K562 (cell line): ENCODE data around the gene ZNF665. TPM values are rescaled to one million over a fixed set of nuclear protein-coding genes. Genes with fewer than 3 reads are reported as not detected.

ENCODE experiments used
- ATAC-seq: fragments of 200-7000 bp; cut with Tn5 transposase; 3 replicates; pipeline ENCODE4 v1.9.1; 2020; ENCODE audit warnings: moderate library complexity
- BruUV-seq: library from RNA; stranded (reverse); fragments of 400-500 nt; replicated peaks from 2 replicates; lab custom pipeline; 2021; lab: Mats Ljungman, UMichigan
- CTCF ChIA-PET: fragments of 300-600 bp; formaldehyde crosslinking; extraction: SDS; loops from one replicate; lab custom pipeline; 2021; ENCODE audit warnings: low intra/inter-chr PET ratio; lab: Yijun Ruan, JAX
- POLR2A ChIA-PET: fragments of 300-600, 350-650 bp; sonication (Branson Sonifier 250); formaldehyde crosslinking; extraction: SDS; loops from one replicate; lab custom pipeline; 2021; ENCODE audit warnings: antibody characterized with exemption, inconsistent platforms; lab: Yijun Ruan, JAX
- DNase-seq, 4 experiments: peaks; one replicate each; pipeline versions ENCODE4 v3.0.0 to v3.0.0-alpha.2; 2011 to 2018; ENCODE audit warnings: low spot score in 3 of 4, mixed read lengths in 3 of 4; ENCODE audit errors: extremely low read depth in 1 of 4
- FAIRE-seq: peaks from 2 replicates; lab custom pipeline; 2011; peaks lifted over from hg19 to GRCh38; lab: Jason Lieb, UNC
- H2AFZ ChIP-seq: 2 replicates; pipeline ENCODE4 v1.6.0; 2011; ENCODE audit warnings: low read depth, low read length, control low read depth, inconsistent platforms
- H3K27ac ChIP-seq: fragments of 200-600 bp; 3 replicates; pipeline ENCODE4 v1.8.0; 2011; ENCODE audit warnings: low read depth, mild to moderate bottlenecking, control low read depth, inconsistent platforms, low read length, moderate library complexity, mixed read lengths; ENCODE audit errors: extremely low read depth
- H3K27me3 ChIP-seq, 2 experiments: fragments of 300-600 bp in 1 of 2; 2 replicates in 1 of 2; 3 replicates in 1 of 2; pipeline versions ENCODE4 v1.6.0 to v1.8.0; 2011; ENCODE audit warnings: inconsistent platforms in 2 of 2, low read length in 2 of 2, mild to moderate bottlenecking in 1 of 2, mixed read lengths in 1 of 2, moderate library complexity in 1 of 2; ENCODE audit not compliant: control insufficient read depth in 2 of 2, insufficient read depth in 2 of 2
- H3K36me3 ChIP-seq: fragments of 300-600 bp; 3 replicates; pipeline ENCODE4 v1.8.0; 2011; ENCODE audit warnings: mild to moderate bottlenecking, low read length, inconsistent platforms; ENCODE audit not compliant: control insufficient read depth, insufficient read depth
- H3K4me1 ChIP-seq, 2 experiments: fragments of 200-600 bp in 1 of 2; replicated peaks in 1 of 2; 2 replicates in 1 of 2; 3 replicates in 1 of 2; pipeline versions ENCODE4 v1.5.1 to v1.8.0; 2011; ENCODE audit warnings: inconsistent platforms in 2 of 2, low read length in 2 of 2, mild to moderate bottlenecking in 1 of 2, mixed read lengths in 1 of 2, moderate library complexity in 1 of 2; ENCODE audit not compliant: control insufficient read depth in 2 of 2, insufficient read depth in 2 of 2
- H3K4me2 ChIP-seq: 2 replicates; pipeline ENCODE4 v1.6.1; 2011; ENCODE audit warnings: low read length, control low read depth, inconsistent platforms, mixed read lengths; ENCODE audit not compliant: insufficient read depth
- H3K4me3 ChIP-seq: fragments of 200-600 bp; sonication (generic), shearing (Covaris generic); 2 replicates; pipeline ENCODE4 v1.5.1; 2016; ENCODE audit warnings: control low read depth, inconsistent platforms
- H3K79me2 ChIP-seq: fragments of 200-600 bp; 3 replicates; pipeline ENCODE4 v1.8.0; 2011; ENCODE audit warnings: low read length, inconsistent platforms; ENCODE audit not compliant: control insufficient read depth, insufficient read depth
- H3K9ac ChIP-seq, 2 experiments: 2 replicates each; pipeline versions ENCODE4 v1.6.0 to v1.6.1; 2011; ENCODE audit warnings: low read depth in 2 of 2, low read length in 2 of 2, control low read depth in 1 of 2, inconsistent platforms in 1 of 2, mild to moderate bottlenecking in 1 of 2, mixed read lengths in 1 of 2; ENCODE audit not compliant: insufficient read depth in 1 of 2
- H3K9me1 ChIP-seq: one replicate; pipeline ENCODE4 v1.6.0; 2011; ENCODE audit warnings: inconsistent platforms, mild to moderate bottlenecking, low read length, moderate library complexity; ENCODE audit not compliant: control insufficient read depth, insufficient read depth
- H3K9me3 ChIP-seq: replicated peaks from 2 replicates; pipeline ENCODE4 v1.5.1; 2011; ENCODE audit warnings: low read depth, low read length, inconsistent platforms; ENCODE audit not compliant: control insufficient read depth, insufficient read depth
- H4K20me1 ChIP-seq: replicated peaks from 2 replicates; pipeline ENCODE4 v1.6.1; 2011; ENCODE audit warnings: low read length, inconsistent platforms, mixed read lengths; ENCODE audit not compliant: control insufficient read depth, insufficient read depth
- ZNF121 ChIP-seq: sonication (generic); formaldehyde crosslinking; conservative IDR thresholded peaks from 2 replicates; pipeline ENCODE4 v1.8.0; 2022; ENCODE audit warnings: missing genetic modification reagents
- ZNF274 ChIP-seq: IDR thresholded peaks from 2 replicates; pipeline ENCODE4 v1.6.1; 2011; ENCODE audit warnings: low read depth, mild to moderate bottlenecking, low read length, moderate library complexity, borderline replicate concordance
- WGBS: fragments of 100-300 bp; shearing (Covaris generic); methylation state at CpG from one replicate; pipeline ENCODE4 v1.1.6; 2016; ENCODE audit warnings: low coverage, mixed read lengths; ENCODE audit not compliant: insufficient coverage; ENCODE audit errors: missing lambda C conversion rate; 5-methylcytosine and 5-hydroxymethylcytosine counted together
- in situ Hi-C: fragments of 300-500 bp; cut with MboI; formaldehyde crosslinking; loops from 4 replicates; pipeline ENCODE4 v1.15.0; 2018; ENCODE audit warnings: inconsistent platforms, mixed read lengths
- intact Hi-C: fragments of 100-400 bp; cut with micrococcal nuclease; formaldehyde crosslinking; loops from 2 replicates; pipeline ENCODE4 v1.14.2; 2022
- polyA plus RNA-seq, 8 experiments: library from polyadenylated mRNA; depleted of rRNA in 4 of 8; stranded (reverse) in 5 of 8; unstranded in 3 of 8; fragments of >200 nt; fragmentation: Nextera tagmentation in 2 of 8; fragmentation: Illumina TruSeq in 1 of 8; extraction: Ambion mirVana in 2 of 8; extraction: Trizol in 1 of 8; gene quantifications; 2 replicates each; pipeline versions ENCODE4 v1.2.1 to v1.2.3, GENCODE V29; 2011 to 2014; ENCODE audit warnings: inconsistent platforms in 1 of 8, missing spikeins in 1 of 8
- total RNA-seq, 7 experiments: library from RNA; depleted of rRNA in 6 of 7; stranded (reverse); fragments of >200 nt in 6 of 7; fragmentation: Illumina TruSeq in 2 of 7; extraction: Trizol in 2 of 7; gene quantifications; 2 replicates each; pipeline versions ENCODE4 v1.2.1 to v1.2.3, GENCODE V29; 2011 to 2021; ENCODE audit warnings: low replicate concordance in 1 of 7
- TF ChIP-seq, protein P1 (sequence below): fragments of 450-650 bp; IDR thresholded peaks from 2 replicates; pipeline ENCODE4 v1.6.1; 2018; ENCODE audit not compliant: partially characterized antibody

The ZNF665 gene
- total and polyA plus RNA-seq, 9 of the 15 experiments (the other 6 are each of a cell fraction or from before 2014, with no cell fraction given) = 1.9 to 7.6 (median 2.8) TPM

DNA sequence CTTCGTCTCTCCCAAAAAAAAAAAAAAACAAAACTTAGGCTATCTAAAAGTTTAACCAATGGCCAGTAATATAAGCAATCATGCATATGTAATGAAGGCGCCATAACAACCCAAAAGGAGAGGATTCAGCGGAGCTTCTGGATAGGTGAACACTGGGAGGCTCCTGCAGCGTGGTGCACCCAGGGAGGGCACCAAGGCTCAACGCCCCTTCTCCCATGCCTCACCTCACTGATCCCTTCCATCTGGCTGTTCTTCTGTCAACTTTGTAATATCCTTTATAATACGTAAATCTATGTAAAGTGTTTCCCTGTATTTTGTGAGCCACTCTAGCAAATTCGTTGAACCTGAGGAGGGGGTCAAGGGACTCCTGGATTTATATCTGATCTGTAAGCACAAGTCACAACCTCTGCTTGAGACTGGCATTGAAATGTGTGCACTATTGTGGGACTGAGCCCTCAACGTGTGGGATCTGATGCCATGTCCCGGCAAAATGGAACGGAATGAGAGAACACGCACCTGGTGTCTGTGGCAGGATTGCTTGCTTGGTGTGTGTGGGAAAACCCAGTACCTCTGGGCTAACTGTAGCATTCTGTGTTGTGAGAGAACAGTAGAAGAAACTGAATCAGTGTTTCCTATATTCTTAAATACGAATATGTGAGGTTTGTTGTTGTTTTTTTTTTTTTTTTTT lies 521 bp upstream of the ZNF665 start:
- no TSS peak for BruUV-seq
- ChIA-PET CTCF (no interaction called here), POLR2A (interaction anchor here (0.6 to 1.3 kb wide), 2 partner anchors 33 to 483 kb away, joined by 3 to 4 read pairs; no protein-coding TSS in a partner anchor)
- Histone ChIP-seq H3K4me3 (no peak overlapping the region), H4K20me1 (no peaks in the 10 kb centered on the region), H3K36me3 (peaks cover 11% of the 10 kb centered on the region; the same call in 2 of the 3 replicates), H3K27me3 (no peaks in the 10 kb centered on the region), H3K9ac (no peak overlapping the region), H3K9me1 (no peaks in the 10 kb centered on the region), H3K79me2 (peaks cover 3% of the 10 kb centered on the region; the same call in 1 of the 3 replicates), H3K4me1 (peaks cover 0 to 15% of the 10 kb centered on the region in 2 experiments; a peak in 3 of 5 replicates), H2AFZ (peak overlapping the region; percentile 64), H3K27ac (no peak overlapping the region), H3K4me2 (peak overlapping the region; percentile 49), H3K9me3 (peaks cover 7% of the 10 kb centered on the region)
- DNase-seq (no peak), ATAC-seq (peak; percentile 6; the same call in 2 of the 3 replicates), FAIRE-seq (peak; percentile 42)
- 48% methylated on average over 12 of the region's 12 CpGs for WGBS
- no peak for TF ChIP-seq ZNF274
- peak; percentile 55 for TF ChIP-seq ZNF121 (CRISPR knock-in tag)
- TF ChIP-seq, protein P1, sequence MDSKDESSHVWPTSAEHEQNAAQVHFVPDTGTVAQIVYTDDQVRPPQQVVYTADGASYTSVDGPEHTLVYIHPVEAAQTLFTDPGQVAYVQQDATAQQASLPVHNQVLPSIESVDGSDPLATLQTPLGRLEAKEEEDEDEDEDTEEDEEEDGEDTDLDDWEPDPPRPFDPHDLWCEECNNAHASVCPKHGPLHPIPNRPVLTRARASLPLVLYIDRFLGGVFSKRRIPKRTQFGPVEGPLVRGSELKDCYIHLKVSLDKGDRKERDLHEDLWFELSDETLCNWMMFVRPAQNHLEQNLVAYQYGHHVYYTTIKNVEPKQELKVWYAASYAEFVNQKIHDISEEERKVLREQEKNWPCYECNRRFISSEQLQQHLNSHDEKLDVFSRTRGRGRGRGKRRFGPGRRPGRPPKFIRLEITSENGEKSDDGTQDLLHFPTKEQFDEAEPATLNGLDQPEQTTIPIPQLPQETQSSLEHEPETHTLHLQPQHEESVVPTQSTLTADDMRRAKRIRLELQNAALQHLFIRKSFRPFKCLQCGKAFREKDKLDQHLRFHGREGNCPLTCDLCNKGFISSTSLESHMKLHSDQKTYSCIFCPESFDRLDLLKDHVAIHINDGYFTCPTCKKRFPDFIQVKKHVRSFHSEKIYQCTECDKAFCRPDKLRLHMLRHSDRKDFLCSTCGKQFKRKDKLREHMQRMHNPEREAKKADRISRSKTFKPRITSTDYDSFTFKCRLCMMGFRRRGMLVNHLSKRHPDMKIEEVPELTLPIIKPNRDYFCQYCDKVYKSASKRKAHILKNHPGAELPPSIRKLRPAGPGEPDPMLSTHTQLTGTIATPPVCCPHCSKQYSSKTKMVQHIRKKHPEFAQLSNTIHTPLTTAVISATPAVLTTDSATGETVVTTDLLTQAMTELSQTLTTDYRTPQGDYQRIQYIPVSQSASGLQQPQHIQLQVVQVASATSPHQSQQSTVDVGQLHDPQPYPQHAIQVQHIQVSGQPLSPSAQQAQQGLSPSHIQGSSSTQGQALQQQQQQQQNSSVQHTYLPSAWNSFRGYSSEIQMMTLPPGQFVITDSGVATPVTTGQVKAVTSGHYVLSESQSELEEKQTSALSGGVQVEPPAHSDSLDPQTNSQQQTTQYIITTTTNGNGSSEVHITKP = peak; percentile 40
- in situ Hi-C loops (loop anchor here (10.0 kb wide), 1 partner anchor 551 kb away; no protein-coding TSS in a partner anchor), intact Hi-C loops (no loop called here)
